H54 (cell line): ENCODE measurements around the gene ETDB.
A peak's percentile ranks its signal among the peaks of the same experiment; 100 is the strongest.
"Not testable (repeated sequence)": the region's sequence is repeated elsewhere in the genome, so short reads cannot be mapped to it uniquely, and the experiment has no call there.

Experiments
- DNase-seq: peaks from one replicate; pipeline ENCODE4 v3.0.0; 2011; ENCODE audit warnings: low spot score, mixed read lengths; ENCODE audit not compliant: insufficient read length
- FAIRE-seq: peaks from 3 replicates; lab custom pipeline; 2011; peaks lifted over from hg19 to GRCh38; lab: Jason Lieb, UNC
- POLR2A ChIP-seq: IDR thresholded peaks from 2 replicates; pipeline ENCODE4 v1.6.1; 2011; ENCODE audit warnings: low read depth, mild to moderate bottlenecking, low read length

Gene ETDB

GRCh38 chrX:135120056-135120576 is at the start of gene ETDB:
Gene ETDB, minus strand, starts transcription at chrX:135120526. Its CDS starts 1,265 bp downstream, at chrX:135119261.
- not testable (repeated sequence) for DNase-seq, FAIRE-seq

GRCh38 chrX:135169534-135169933 is 49.2 kb upstream of the ETDB start:
- not testable (repeated sequence) for FAIRE-seq, DNase-seq

- FAIRE-seq: no peak
- TF ChIP-seq POLR2A: no peak
- DNase-seq: no peak
These were observed 48.2 kb upstream of the ETDB start for GRCh38 chrX:135168486-135168885.

GRCh38 chrX:135154688-135155087 is 34.4 kb upstream of the ETDB start:
- not testable (repeated sequence) for FAIRE-seq, DNase-seq

- FAIRE-seq, DNase-seq: not testable (repeated sequence)
These were observed 5.8 kb upstream of the ETDB start for GRCh38 chrX:135126145-135126544.

- DNase-seq, FAIRE-seq: not testable (repeated sequence)
These were observed 4.3 kb downstream of the ETDB start for GRCh38 chrX:135116064-135116463.

- no peak for FAIRE-seq
- no peak for DNase-seq
- no peak for TF ChIP-seq POLR2A
These were observed 5.9 kb downstream of the ETDB start for GRCh38 chrX:135114392-135114791.

GRCh38 chrX:135112743-135113142 is 7.6 kb downstream of the ETDB start:
- no peak for FAIRE-seq

GRCh38 chrX:135112096-135112729 is 8.1 kb downstream of the ETDB start:
- DNase-seq: no peak
- FAIRE-seq: peak; percentile 11

More at GRCh38 chrX:135112743-135113142, 7.6 kb downstream of the ETDB start:
- no peak for TF ChIP-seq POLR2A
- DNase-seq: no peak

GRCh38 chrX:135109554-135109953 is 10.8 kb downstream of the ETDB start:
- DNase-seq: no peak
- FAIRE-seq: no peak
- no peak for TF ChIP-seq POLR2A

More at GRCh38 chrX:135112096-135112729, 8.1 kb downstream of the ETDB start:
- TF ChIP-seq POLR2A: no peak

GRCh38 chrX:135099493-135099783 is 20.9 kb downstream of the ETDB start:
- no peak for TF ChIP-seq POLR2A
- DNase-seq (no peak), FAIRE-seq (no peak)

GRCh38 chrX:135097196-135097744 is 23.1 kb downstream of the ETDB start:
- not testable (repeated sequence) for DNase-seq, FAIRE-seq

GRCh38 chrX:135095715-135096114 is 24.6 kb downstream of the ETDB start:
- DNase-seq (no peak), FAIRE-seq (no peak)
- no peak for TF ChIP-seq POLR2A

- no peak for TF ChIP-seq POLR2A
These were observed 25.6 kb downstream of the ETDB start for GRCh38 chrX:135094726-135095125.

GRCh38 chrX:135089126-135089525 is 31.2 kb downstream of the ETDB start:
- FAIRE-seq: no peak
- no peak for TF ChIP-seq POLR2A
- DNase-seq: no peak

More at GRCh38 chrX:135094726-135095125, 25.6 kb downstream of the ETDB start:
- no peak for DNase-seq
- FAIRE-seq: no peak
